HepG2 (cell line): ENCODE data around the gene PRAC1.

Experiments used
- ATF2 ChIP-seq: sonication (generic); formaldehyde crosslinking; IDR thresholded peaks from 2 replicates; pipeline ENCODE4 v1.4.0; 2020; ENCODE audit warnings: missing genetic modification reagents
- CREM ChIP-seq, 2 experiments: sonication (generic) in 1 of 2; formaldehyde crosslinking in 1 of 2; IDR thresholded peaks; 2 replicates each; pipeline versions ENCODE4 v1.4.0 to v1.6.1; 2016 to 2020; ENCODE audit warnings: antibody characterized with exemption in 1 of 2, mild to moderate bottlenecking in 1 of 2, missing genetic modification reagents in 1 of 2
- KLF9 ChIP-seq: IDR thresholded peaks from 2 replicates; pipeline ENCODE4 v1.6.1; 2016; ENCODE audit warnings: low read depth
- MTA3 ChIP-seq: sonication (generic); formaldehyde crosslinking; IDR thresholded peaks from 2 replicates; pipeline ENCODE4 v1.4.0; 2020; ENCODE audit warnings: missing genetic modification reagents
- PAX8 ChIP-seq: sonication (generic); formaldehyde crosslinking; IDR thresholded peaks from 2 replicates; pipeline ENCODE4 v1.8.0; 2022; ENCODE audit warnings: mild to moderate bottlenecking, missing genetic modification reagents, borderline replicate concordance
- RBFOX2 ChIP-seq: fragments of 200-400 bp; formaldehyde crosslinking; IDR thresholded peaks from 2 replicates; pipeline ENCODE4 v1.6.1; 2017; ENCODE audit warnings: low read depth, mild to moderate bottlenecking, low read length
- REST ChIP-seq, 2 experiments: IDR thresholded peaks; 2 replicates each; pipeline ENCODE4 v1.6.1; 2011 to 2012; ENCODE audit warnings: low read length in 2 of 2, borderline replicate concordance in 1 of 2, low read depth in 1 of 2, mild to moderate bottlenecking in 1 of 2, moderate library complexity in 1 of 2
- SP1 ChIP-seq, 2 experiments: fragments of 450-650 bp in 1 of 2; sonication (generic) in 1 of 2; formaldehyde crosslinking in 1 of 2; IDR thresholded peaks; 2 replicates each; pipeline versions ENCODE4 v1.4.0 to v1.6.1; 2016 to 2020; ENCODE audit warnings: missing genetic modification reagents in 1 of 2
- YY1 ChIP-seq: IDR thresholded peaks from 2 replicates; pipeline ENCODE4 v1.6.1; 2011; ENCODE audit warnings: low read length, low read depth, moderate library complexity, mild to moderate bottlenecking; ENCODE audit not compliant: insufficient read depth, insufficient replicate concordance
- ZKSCAN5 ChIP-seq: sonication (generic); formaldehyde crosslinking; IDR thresholded peaks from 2 replicates; pipeline ENCODE4 v1.5.1; 2020; ENCODE audit warnings: mild to moderate bottlenecking, missing genetic modification reagents
- ZMAT3 ChIP-seq: sonication (generic); formaldehyde crosslinking; conservative IDR thresholded peaks from 2 replicates; pipeline ENCODE4 v1.7.0; 2021; ENCODE audit warnings: missing genetic modification reagents
- ZNF124 ChIP-seq: sonication (generic); formaldehyde crosslinking; IDR thresholded peaks from 2 replicates; pipeline ENCODE4 v1.4.0; 2020; ENCODE audit warnings: missing genetic modification reagents
- ZNF782 ChIP-seq: sonication (generic); formaldehyde crosslinking; IDR thresholded peaks from 2 replicates; pipeline ENCODE4 v1.4.0; 2020; ENCODE audit warnings: missing genetic modification reagents, mild to moderate bottlenecking, borderline replicate concordance
- TF ChIP-seq, protein P1 (sequence below): sonication (generic); formaldehyde crosslinking; IDR thresholded peaks from 2 replicates; pipeline ENCODE4 v1.5.0; 2020; ENCODE audit warnings: mild to moderate bottlenecking, missing genetic modification reagents, moderate library complexity

DNA sequence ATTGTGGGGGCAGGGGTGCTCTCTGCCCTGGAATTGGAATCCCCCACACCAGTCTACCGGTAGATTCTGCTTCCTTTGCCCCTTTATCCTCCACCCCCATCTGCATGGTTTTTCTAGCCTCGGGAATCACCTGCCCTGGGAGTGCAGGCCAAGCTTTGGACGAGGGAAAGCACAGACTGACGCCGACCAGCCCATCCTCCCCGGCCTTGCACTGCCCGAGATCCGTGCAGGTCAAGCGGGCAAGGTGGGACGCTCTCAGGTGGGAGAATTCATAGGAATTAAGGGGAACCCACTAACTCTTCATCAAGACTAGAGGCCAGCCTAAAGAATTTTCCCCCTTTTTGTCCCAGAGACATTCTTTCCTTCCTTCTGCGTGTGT is 16.1 kb upstream of the PRAC1 start:
- no peak for TF ChIP-seq REST (IDR thresholded peaks at IDR 0.05; ENCODE audit: borderline replicate concordance in 1 of 2, low read depth in 1 of 2, low read length in 2 of 2)
- TF ChIP-seq, protein P1, sequence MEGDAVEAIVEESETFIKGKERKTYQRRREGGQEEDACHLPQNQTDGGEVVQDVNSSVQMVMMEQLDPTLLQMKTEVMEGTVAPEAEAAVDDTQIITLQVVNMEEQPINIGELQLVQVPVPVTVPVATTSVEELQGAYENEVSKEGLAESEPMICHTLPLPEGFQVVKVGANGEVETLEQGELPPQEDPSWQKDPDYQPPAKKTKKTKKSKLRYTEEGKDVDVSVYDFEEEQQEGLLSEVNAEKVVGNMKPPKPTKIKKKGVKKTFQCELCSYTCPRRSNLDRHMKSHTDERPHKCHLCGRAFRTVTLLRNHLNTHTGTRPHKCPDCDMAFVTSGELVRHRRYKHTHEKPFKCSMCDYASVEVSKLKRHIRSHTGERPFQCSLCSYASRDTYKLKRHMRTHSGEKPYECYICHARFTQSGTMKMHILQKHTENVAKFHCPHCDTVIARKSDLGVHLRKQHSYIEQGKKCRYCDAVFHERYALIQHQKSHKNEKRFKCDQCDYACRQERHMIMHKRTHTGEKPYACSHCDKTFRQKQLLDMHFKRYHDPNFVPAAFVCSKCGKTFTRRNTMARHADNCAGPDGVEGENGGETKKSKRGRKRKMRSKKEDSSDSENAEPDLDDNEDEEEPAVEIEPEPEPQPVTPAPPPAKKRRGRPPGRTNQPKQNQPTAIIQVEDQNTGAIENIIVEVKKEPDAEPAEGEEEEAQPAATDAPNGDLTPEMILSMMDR, result no peak
- TF ChIP-seq MTA3 (CRISPR knock-in tag), result no peak
- TF ChIP-seq ZKSCAN5 (CRISPR knock-in tag), result no peak
- TF ChIP-seq SP1 (IDR thresholded peaks at IDR 0.05), result no peak
- TF ChIP-seq SP1 (CRISPR knock-in tag; IDR thresholded peaks at IDR 0.05), result no peak
- TF ChIP-seq ZMAT3 (CRISPR knock-in tag), result no peak
- TF ChIP-seq CREM (IDR thresholded peaks at IDR 0.05), result no peak
- no peak for TF ChIP-seq CREM (CRISPR knock-in tag; IDR thresholded peaks at IDR 0.05)
- TF ChIP-seq ATF2 (CRISPR knock-in tag), result no peak
- no peak for TF ChIP-seq RBFOX2
- TF ChIP-seq ZNF124 (CRISPR knock-in tag), result no peak
- TF ChIP-seq PAX8, result no peak
- TF ChIP-seq YY1, result no peak
- no peak for TF ChIP-seq KLF9 (CRISPR knock-in tag)
- TF ChIP-seq ZNF782 (CRISPR knock-in tag), result no peak
